BE2C (cell line): ENCODE data around the gene NRF1.

Source experiments
- DNase-seq: peaks from one replicate; pipeline ENCODE4 v3.0.0-alpha.2; 2020
- H3K27me3 ChIP-seq: fragments of 250-450 bp; sonication (Bioruptor Pico); 2 replicates; pipeline ENCODE4 v1.5.1; 2020; ENCODE audit warnings: mild to moderate bottlenecking
- H3K36me3 ChIP-seq: fragments of 250-450 bp; sonication (Bioruptor Pico); 2 replicates; pipeline ENCODE4 v1.5.1; 2020; ENCODE audit warnings: mild to moderate bottlenecking
- H3K4me1 ChIP-seq: fragments of 250-450 bp; sonication (Bioruptor Pico); 2 replicates; pipeline ENCODE4 v1.5.1; 2020
- H3K4me3 ChIP-seq: 2 replicates; pipeline ENCODE4 v1.5.1; 2011; ENCODE audit warnings: low read depth, low read length
- H3K9me3 ChIP-seq: fragments of 250-450 bp; sonication (Bioruptor Pico); 2 replicates; pipeline ENCODE4 v1.5.1; 2020
- TF ChIP-seq, protein P1 (sequence below): IDR thresholded peaks from 2 replicates; pipeline ENCODE4 v1.5.1; 2012; ENCODE audit warnings: mild to moderate bottlenecking, low read depth, low read length

The NRF1 gene

DNA sequence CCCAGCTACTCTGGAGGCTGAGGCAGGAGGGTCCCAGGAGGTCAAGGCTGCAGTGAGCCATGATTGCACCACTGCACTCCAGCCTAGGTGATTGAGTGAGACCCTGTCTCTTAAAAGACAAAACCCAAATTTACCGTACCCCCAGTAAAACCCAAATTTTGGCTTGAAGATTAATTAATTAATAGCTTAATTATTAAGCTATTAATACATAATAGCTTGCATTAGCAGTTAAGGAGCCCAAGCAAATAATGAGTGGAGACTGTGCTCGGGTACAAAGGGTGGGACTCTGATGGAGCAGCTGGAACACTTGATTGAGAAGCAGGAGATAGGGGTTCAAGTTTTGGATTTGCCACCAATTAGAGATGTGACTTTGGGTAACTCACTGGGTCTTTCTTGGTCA is 28.9 kb downstream of the NRF1 start:
- no peak for DNase-seq
- H3K4me3 ChIP-seq = no peak overlapping the region
- no peaks in the 10 kb centered on the region for H3K27me3 ChIP-seq
- no peaks in the 10 kb centered on the region for H3K4me1 ChIP-seq
- TF ChIP-seq, protein P1, sequence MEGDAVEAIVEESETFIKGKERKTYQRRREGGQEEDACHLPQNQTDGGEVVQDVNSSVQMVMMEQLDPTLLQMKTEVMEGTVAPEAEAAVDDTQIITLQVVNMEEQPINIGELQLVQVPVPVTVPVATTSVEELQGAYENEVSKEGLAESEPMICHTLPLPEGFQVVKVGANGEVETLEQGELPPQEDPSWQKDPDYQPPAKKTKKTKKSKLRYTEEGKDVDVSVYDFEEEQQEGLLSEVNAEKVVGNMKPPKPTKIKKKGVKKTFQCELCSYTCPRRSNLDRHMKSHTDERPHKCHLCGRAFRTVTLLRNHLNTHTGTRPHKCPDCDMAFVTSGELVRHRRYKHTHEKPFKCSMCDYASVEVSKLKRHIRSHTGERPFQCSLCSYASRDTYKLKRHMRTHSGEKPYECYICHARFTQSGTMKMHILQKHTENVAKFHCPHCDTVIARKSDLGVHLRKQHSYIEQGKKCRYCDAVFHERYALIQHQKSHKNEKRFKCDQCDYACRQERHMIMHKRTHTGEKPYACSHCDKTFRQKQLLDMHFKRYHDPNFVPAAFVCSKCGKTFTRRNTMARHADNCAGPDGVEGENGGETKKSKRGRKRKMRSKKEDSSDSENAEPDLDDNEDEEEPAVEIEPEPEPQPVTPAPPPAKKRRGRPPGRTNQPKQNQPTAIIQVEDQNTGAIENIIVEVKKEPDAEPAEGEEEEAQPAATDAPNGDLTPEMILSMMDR = no peak
- H3K9me3 ChIP-seq = no peaks in the 10 kb centered on the region
- no peaks in the 10 kb centered on the region for H3K36me3 ChIP-seq

DNA sequence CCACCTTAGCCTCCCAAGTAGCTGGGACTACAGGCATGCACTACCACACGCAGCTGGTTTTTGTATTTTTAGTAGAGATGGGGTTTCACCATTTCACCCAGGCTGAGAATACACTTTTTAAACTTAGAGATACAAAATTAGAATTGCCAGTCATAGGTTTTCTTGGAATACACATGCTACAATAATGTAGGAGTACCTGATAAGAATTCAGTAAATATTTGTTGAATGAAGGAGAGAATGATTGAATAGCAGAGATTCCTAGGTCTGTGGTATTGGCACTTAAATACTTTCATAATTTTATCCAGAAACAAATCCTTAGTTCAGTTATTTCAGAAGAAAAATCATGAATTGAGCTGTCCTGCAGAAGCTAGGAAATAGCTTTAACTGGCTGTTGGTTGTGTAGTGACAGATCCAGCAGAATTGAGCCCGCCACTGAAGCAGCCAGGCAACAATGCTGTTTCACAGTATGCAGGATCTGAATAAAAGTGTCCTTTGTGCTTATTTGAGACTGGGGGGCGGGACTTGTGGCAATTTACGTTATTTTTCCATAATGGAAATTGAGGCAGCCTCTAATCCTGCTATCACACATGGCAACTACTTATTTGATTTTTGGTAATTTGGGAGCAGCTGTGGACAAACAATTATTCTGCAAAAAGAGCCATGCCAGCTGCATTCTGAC is 31.5 kb downstream of the NRF1 start:
- no peak for DNase-seq
- Histone ChIP-seq H3K4me3 (no peak overlapping the region), H3K9me3 (no peaks in the 10 kb centered on the region), H3K27me3 (no peaks in the 10 kb centered on the region), H3K4me1 (no peaks in the 10 kb centered on the region), H3K36me3 (no peaks in the 10 kb centered on the region)
- TF ChIP-seq, protein P1 = no peak

DNA sequence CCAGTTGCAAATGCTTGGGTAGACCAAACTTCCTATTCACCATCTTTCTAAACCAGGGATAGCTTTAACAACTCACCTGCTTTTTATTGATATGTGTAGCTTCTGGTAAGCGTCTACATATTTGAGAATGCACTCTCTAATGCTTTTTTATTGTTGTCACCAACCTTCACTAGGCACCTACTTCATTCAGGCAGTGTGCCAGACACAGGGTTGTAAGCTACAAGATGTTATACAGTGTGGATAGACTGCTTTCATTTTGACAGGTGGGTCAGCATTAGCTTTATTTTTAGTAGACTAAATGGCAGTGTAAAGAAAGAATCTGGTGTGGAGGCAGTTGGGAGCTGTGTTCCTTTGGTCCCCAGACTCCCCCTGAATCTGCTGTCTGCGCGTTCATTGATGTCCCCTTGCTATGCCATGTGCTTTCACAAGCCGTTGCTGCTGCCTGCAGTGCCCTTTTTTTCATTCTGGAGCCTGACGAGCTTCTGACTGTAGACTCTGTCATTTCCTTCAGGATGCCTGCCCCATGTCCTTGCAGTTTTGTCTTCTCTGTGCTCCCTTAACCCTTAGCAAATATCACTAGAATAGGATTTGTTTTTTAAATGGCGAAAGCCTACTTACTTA is 32.1 kb downstream of the NRF1 start:
- Histone ChIP-seq H3K4me3 (no peak overlapping the region), H3K9me3 (no peaks in the 10 kb centered on the region), H3K4me1 (no peaks in the 10 kb centered on the region), H3K27me3 (no peaks in the 10 kb centered on the region), H3K36me3 (no peaks in the 10 kb centered on the region)
- DNase-seq = no peak
- TF ChIP-seq, protein P1 = no peak

DNA sequence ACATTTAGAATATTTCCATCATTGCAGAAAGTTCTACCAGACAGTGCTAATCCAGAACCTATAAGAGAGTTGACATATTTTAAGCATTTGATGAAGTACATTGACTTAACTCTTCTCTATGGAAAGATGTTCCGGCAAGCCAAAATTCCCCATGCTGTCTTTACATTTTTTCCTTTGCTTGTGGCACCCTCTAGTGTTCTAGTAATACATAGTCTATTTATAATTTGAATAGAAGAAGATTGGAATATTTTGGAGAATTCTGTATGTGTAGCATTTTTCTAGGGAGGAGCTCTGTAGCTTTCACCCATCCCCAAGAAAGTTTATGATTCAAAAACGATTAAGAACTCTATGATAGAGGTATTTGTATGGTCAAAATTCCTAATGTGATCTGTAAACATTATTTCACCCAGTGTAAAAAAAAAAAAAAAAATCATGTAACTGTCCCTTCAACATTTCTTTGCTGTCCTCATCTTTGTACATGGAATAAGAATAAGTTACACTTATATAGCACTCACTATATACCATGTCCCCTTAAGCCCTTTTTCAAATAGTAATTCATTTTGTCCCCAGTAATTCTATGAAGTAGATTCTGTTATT is 33.2 kb downstream of the NRF1 start:
- no peak for DNase-seq
- H3K9me3 ChIP-seq = no peaks in the 10 kb centered on the region
- TF ChIP-seq, protein P1 = peak; percentile 61

DNA sequence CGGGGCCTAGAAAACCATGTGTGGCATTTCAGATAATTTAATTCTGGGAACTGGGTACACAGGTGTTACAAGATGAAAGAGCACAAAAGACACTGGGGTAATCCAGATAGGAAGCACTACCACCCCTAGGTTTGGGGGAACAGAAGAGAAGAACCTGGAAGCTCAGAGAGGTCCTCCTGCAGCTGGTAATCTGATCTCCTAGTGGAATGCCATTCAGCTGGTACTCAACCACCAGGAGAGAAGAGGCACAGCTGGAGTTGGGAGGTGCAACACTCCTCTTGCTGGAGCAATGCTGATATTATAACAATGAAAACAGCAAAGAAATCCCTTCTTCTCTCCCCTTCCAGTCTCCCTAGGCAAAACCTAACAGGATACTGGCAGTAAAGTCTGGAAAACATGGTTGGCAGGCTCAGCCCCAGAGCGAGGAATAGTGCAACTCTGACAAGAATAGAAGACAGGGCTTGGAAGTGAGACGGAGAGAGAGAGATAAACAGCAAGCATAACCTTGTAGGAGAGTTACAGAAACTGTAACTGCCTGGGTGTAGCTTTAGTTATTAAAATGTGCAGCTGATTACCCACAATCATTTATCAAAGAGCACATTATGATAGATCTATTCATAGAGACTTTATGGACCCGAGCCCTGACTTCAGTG is 35.0 kb downstream of the NRF1 start:
- Histone ChIP-seq H3K36me3 (no peaks in the 10 kb centered on the region), H3K4me3 (no peak overlapping the region), H3K9me3 (no peaks in the 10 kb centered on the region), H3K27me3 (no peaks in the 10 kb centered on the region), H3K4me1 (no peaks in the 10 kb centered on the region)
- DNase-seq = no peak
- TF ChIP-seq, protein P1 = no peak

More for the DNA sequence above, 33.2 kb downstream of the NRF1 start:
- Histone ChIP-seq H3K4me1 (no peaks in the 10 kb centered on the region), H3K4me3 (no peak overlapping the region), H3K36me3 (no peaks in the 10 kb centered on the region), H3K27me3 (no peaks in the 10 kb centered on the region)
